ENCODE measurements around the gene AHNAK2.

DNA sequence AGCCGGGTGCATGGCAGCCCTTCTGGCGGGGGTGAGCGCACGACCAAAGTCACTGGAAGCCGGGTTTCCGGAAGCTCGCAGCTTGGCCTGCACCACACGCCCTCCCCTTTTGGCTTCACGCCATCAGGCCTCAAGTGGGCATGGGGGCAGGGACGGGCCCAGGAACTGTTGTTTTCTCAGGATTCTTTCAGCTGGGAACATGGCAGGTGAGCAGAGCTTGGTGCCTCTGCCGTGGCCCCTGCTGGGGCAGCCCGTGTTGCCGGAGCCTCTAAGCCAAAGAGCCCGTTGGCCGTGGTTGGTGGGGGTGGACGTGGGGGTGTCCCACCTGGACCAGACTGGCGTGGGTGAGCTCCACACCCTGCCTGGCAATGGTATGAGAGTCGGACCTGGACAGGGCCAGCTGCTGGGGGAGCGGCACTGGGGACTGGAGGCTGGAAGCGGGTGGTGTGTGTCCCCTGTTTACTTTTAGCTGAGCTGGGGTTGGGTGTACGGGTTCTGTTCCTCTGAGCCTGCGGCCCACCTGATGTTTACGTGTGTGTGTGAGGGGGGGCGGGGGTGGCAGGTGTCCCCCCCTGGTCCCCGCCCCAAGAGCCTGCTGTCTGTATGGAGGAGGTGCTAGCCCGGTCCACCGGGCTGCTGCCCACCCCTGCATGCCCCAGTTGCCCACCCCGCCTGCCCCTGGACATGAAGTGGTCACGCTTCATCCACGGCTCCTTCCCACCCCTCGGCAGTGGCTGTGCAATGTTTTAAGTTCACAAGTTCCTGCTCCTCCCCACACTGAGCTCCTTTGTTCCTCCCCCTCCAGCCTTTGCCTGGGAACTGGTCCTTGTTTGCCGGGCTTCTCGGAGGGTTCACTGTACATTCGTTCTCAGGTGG is 82.2 kb downstream of the AHNAK2 start:
- TF ChIP-seq, protein P1, sequence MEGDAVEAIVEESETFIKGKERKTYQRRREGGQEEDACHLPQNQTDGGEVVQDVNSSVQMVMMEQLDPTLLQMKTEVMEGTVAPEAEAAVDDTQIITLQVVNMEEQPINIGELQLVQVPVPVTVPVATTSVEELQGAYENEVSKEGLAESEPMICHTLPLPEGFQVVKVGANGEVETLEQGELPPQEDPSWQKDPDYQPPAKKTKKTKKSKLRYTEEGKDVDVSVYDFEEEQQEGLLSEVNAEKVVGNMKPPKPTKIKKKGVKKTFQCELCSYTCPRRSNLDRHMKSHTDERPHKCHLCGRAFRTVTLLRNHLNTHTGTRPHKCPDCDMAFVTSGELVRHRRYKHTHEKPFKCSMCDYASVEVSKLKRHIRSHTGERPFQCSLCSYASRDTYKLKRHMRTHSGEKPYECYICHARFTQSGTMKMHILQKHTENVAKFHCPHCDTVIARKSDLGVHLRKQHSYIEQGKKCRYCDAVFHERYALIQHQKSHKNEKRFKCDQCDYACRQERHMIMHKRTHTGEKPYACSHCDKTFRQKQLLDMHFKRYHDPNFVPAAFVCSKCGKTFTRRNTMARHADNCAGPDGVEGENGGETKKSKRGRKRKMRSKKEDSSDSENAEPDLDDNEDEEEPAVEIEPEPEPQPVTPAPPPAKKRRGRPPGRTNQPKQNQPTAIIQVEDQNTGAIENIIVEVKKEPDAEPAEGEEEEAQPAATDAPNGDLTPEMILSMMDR (IDR thresholded peaks at IDR 0.05), result no peak
- TF ChIP-seq POLR2A (IDR thresholded peaks at IDR 0.05), result no peak

Measured in testis (tissue), 2 donors.